NOMO-1 treated with dmso at 0.1 percent for 144 hours (cell line): Measurements from ENCODE around the gene ALDH16A1.

Source experiments
- DNase-seq: peaks from one replicate; lab custom pipeline; 2025; ENCODE audit not compliant: unreplicated experiment; lab: John Stamatoyannopoulos, UW

The ALDH16A1 gene

DNA sequence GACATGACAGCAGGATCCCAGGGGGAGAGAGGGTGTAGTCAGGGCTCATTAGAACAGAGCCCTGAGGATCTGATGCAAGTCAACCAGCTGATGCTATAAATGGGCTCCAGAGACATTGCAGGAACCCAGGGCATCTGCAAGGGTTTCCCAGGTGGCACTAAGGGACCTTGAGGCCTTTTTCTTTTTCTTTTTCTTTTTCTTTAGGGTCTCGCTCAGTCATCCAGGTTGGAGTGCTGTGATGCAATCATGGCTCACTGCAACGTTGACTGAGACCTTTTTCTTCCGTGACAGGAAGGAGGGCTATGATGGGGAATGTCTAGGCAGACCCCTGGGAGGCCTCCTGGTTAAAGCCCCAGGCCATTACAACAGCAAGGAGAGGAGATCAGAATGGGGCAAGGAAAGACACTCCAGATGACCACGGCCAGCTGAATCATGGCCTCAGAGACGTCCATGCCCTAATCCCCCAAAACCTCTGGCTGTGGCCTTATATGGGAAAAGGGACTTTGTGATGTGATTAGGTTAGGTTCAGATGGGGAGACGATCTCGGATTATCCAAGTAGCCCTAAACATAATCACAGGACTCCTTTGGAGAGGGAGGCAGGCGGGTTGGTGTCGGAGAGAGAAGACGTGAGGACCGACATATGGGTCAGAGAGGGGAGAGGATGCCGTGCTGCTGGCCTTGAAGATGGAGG, 54.9 kb downstream of the ALDH16A1 start:
- no peak for DNase-seq

DNA sequence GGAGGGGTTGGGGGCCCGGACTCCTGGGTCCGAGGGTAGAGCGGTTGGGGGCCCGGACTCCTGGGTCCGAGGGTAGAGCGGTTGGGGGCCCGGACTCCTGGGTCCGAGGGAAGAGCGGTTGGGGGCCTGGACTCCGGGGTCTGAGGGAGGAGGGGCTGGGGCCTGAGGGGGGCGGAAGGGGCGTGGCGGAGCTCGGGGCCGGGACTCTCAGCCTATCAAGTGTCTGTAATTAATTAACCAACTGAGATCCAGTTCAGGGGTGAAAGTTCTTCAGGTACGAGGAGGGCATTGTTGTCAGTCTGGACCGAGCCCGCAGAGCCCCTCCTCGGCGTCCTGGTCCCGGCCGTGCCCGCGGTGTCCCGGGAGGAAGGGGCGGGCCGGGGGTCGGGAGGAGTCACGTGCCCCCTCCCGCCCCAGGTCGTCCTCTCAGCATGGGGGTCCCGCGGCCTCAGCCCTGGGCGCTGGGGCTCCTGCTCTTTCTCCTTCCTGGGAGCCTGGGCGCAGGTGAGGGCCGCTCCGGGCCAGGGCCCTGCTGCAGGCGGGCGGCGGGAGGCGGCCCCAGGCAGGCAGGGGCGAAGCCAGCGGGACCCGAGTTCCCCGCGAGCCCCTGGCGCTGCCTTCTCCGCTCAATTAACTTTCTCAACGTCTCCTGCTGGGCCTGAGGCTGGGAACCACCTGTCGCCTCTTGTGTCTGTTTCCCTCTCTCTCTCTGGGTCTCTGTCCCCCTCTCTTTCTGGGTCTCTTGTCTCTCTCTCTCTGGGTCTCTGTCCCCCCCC, 60.1 kb downstream of the ALDH16A1 start:
- DNase-seq = no peak

DNA sequence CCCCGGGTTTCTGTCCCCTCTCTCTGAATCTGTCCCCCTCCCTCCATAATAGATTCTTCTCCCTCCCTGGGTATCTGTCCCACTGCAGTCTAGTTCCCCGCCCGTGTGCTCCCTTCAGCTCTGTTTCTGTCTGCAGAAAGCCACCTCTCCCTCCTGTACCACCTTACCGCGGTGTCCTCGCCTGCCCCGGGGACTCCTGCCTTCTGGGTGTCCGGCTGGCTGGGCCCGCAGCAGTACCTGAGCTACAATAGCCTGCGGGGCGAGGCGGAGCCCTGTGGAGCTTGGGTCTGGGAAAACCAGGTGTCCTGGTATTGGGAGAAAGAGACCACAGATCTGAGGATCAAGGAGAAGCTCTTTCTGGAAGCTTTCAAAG, 60.7 kb downstream of the ALDH16A1 start:
- DNase-seq = no peak

DNA sequence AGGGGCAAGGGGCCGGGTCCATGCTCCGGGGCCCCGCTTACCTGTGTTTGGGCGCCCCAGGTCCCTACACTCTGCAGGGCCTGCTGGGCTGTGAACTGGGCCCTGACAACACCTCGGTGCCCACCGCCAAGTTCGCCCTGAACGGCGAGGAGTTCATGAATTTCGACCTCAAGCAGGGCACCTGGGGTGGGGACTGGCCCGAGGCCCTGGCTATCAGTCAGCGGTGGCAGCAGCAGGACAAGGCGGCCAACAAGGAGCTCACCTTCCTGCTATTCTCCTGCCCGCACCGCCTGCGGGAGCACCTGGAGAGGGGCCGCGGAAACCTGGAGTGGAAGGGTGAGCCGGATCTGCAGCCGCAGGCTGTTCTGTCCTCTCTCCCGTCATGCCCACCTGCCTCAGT, 61.1 kb downstream of the ALDH16A1 start:
- DNase-seq = no peak

DNA sequence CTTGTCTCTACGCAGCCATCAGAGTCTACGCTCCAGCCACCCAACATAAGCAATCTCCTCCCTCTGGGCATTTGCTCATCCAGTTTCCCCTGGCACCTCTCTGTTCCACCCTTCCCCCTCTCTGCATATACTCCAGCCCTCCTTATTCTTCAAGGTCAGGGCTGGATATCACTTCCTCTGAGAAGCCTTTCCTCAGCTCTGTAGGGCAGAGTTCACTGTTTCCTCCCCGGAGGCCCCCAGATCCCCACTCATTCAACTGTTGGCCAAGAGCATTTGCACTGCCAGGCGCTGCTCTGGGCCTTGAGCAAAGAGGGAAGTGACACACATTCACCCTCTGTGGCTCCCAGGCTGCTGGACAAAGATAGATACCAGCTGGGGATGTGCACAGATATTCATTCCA, 62.7 kb downstream of the ALDH16A1 start:
- peak; percentile 95 for DNase-seq

DNA sequence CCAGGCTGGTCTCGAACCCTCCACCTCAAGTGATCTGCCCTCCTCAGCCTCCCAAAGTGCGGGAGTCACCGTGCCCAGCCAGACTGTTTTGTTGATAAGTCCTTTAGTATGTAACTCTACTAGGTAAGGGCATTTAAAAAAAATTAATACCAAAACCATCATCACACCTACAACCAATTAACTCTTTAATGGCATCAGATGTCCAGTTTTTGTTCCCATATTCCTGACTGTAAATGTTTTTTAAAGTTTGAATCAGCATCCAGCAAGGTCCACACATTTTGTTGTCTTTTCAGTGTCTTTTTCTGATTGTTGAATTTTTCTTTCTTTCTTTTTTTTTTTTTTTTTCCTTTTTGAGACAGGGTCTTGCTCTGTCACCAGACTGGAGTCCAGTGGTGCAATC, 65.0 kb downstream of the ALDH16A1 start:
- no peak for DNase-seq
